AG10803 (cell line): ENCODE measurements around the gene POLDIP2.

ENCODE experiments used
- DNase-seq: peaks from one replicate; pipeline ENCODE4 v3.0.0; 2010; ENCODE audit warnings: low read depth
- H3K4me3 ChIP-seq: 2 replicates; pipeline ENCODE4 v1.5.1; 2011; ENCODE audit warnings: mild to moderate bottlenecking, low read length, control low read depth
- CTCF ChIP-seq: conservative IDR thresholded peaks from 2 replicates; pipeline ENCODE4 v1.5.1; 2011; ENCODE audit warnings: mild to moderate bottlenecking, low read length, control low read depth, inconsistent platforms

POLDIP2 gene

GRCh38 chr17:28330671-28331070 lies 26.7 kb downstream of the POLDIP2 start:
- TF ChIP-seq CTCF: no peak
- H3K4me3 ChIP-seq: no peak overlapping the region
- DNase-seq: no peak

GRCh38 chr17:28328325-28328724 lies 29.0 kb downstream of the POLDIP2 start:
- no peak overlapping the region for H3K4me3 ChIP-seq
- no peak for TF ChIP-seq CTCF
- DNase-seq: no peak

- TF ChIP-seq CTCF: peak; percentile 32
- DNase-seq: no peak
These were observed 29.6 kb downstream of the POLDIP2 start for GRCh38 chr17:28327709-28328108.

DNA sequence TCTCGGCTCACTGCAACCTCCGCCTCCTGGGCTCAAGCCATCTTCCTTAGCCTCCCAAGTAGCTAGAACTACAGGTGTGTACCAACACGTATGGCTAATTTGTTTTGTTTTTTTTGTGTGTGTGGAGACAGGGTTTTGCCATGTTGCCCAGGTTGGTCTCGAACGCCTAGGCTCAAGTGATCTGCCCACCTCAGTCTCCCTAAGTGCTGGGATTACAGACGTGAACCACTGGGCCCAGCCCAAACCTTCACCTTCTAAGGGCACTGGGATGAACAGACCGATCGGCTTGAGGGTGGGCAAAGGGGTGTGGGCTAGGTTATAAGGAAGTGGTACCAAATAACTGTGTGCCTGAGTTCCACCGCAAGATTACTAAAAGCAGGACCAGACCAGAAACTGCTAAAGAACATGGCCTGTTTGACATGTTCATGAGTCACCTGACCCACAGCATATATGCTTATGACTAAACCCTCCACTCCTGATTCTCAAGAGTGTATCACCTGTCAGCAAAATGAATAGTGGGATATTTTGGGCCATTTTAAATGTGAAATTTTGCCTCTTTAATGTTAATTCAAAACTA lies 30.2 kb downstream of the POLDIP2 start:
- no peak for DNase-seq
- no peak overlapping the region for H3K4me3 ChIP-seq
- TF ChIP-seq CTCF: no peak

More at GRCh38 chr17:28327709-28328108, 29.6 kb downstream of the POLDIP2 start:
- H3K4me3 ChIP-seq: no peak overlapping the region

DNA sequence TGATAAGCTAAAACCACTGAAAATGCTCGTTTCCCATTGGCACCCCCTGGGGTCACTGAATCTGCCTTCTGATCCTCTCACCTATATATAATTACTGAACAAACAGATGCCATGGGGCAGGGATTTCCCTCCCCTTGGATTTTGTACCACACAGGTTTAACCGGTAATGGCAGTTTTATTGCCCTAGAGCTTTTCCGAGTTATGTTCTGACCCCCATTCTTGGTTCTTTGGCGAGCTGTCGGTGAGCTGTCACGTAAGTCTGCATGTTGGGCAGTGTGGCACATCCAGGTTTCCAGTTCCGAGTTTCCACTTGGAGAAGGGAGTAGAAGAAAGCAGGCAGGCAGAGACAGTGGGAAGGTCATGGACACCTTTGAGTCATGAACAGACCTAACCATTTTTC lies 31.2 kb downstream of the POLDIP2 start:
- H3K4me3 ChIP-seq: no peak overlapping the region
- DNase-seq: no peak
- TF ChIP-seq CTCF: no peak

- DNase-seq: no peak
- no peak for TF ChIP-seq CTCF
- H3K4me3 ChIP-seq: no peak overlapping the region
These were observed 32.1 kb downstream of the POLDIP2 start for GRCh38 chr17:28325211-28325610.

DNA sequence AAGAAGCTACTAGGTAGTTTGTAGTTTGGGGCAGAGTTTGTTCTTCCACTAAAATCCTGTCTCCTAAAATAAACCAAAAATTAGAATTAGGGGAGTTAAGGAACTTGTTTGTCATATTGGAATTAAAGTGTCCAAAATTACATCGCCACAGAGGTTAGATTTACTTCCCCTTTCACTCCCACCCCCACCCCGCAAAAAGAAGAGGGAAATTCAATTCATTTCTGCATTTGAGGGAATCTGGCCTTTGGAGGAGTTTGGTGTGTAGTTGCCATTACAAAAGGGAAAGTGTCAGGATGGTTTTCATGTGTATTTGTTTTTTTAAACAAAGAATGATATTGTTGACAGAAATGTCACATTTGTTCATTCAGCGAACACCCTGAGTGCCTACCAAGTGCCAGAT lies 32.5 kb downstream of the POLDIP2 start:
- no peak overlapping the region for H3K4me3 ChIP-seq
- DNase-seq: no peak
- no peak for TF ChIP-seq CTCF
